Testis (tissue), 3 donors: ENCODE measurements around the gene HHATL. TPM values are rescaled to one million over a fixed set of nuclear protein-coding genes. Genes with fewer than 3 reads are reported as not detected.

Experiments
- DNase-seq: peaks from one replicate; pipeline ENCODE4 v3.0.0-alpha.2; 2019
- H3K27ac ChIP-seq, 2 donors: fragments of 200-600 bp; sonication (generic); one replicate each; pipeline ENCODE4 v1.5.1; 2019
- H3K27me3 ChIP-seq: fragments of 200-600 bp; sonication (generic); one replicate; pipeline ENCODE4 v1.5.1; 2019
- H3K36me3 ChIP-seq: fragments of 200-600 bp; sonication (generic); one replicate; pipeline ENCODE4 v1.5.1; 2017; ENCODE audit warnings: low read depth; ENCODE audit errors: missing control alignments
- H3K4me1 ChIP-seq: fragments of 200-600 bp; sonication (generic); one replicate; pipeline ENCODE4 v1.5.1; 2019
- H3K4me3 ChIP-seq, 2 donors: fragments of 200-600 bp; sonication (generic); one replicate each; pipeline ENCODE4 v1.5.1; 2017 to 2019
- H3K9me3 ChIP-seq: fragments of 200-600 bp; sonication (generic); one replicate; pipeline ENCODE4 v1.5.1; 2017
- POLR2A ChIP-seq: fragments of 450-650 bp; IDR thresholded peaks from one replicate; pipeline ENCODE4 v1.6.1; 2017; ENCODE audit warnings: antibody characterized with exemption, mild to moderate bottlenecking, moderate library complexity
- WGBS, 2 donors: methylation state at CpG; one replicate each; pipeline ENCODE4 v1.1.5; 2018; 5-methylcytosine and 5-hydroxymethylcytosine counted together
- intact Hi-C: fragments of 100-400 bp; cut with DNase I; formaldehyde crosslinking; loops from one replicate; pipeline ENCODE4 v1.15.1; 2023; ENCODE audit warnings: low total_unique reads
- polyA plus RNA-seq: library from polyadenylated mRNA; stranded (reverse); fragments of 350-450 nt; fragmentation: Illumina TruSeq; extraction: RNeasy Lipid Tissue Mini Kit (QIAGEN cat#74804); gene quantifications from one replicate; pipeline ENCODE4 v1.2.3, GENCODE V29; 2014; ENCODE audit warnings: low read depth, low replicate concordance; ENCODE audit not compliant: insufficient read depth
- total RNA-seq, 2 donors: library from RNA; depleted of rRNA; stranded (reverse); fragments of >200 nt; gene quantifications; one replicate each; pipeline ENCODE4 v1.2.3, GENCODE V29; 2016
- TF ChIP-seq, protein P1 (sequence below), 3 experiments: fragments of 450-650 bp in 2 of 3; fragments of 200-600 bp in 1 of 3; sonication (generic) in 1 of 3; IDR thresholded peaks; one replicate each; pipeline ENCODE4 v1.5.1; 2016 to 2019; ENCODE audit warnings: antibody characterized with exemption in 3 of 3, mild to moderate bottlenecking in 2 of 3, moderate library complexity in 1 of 3

Gene HHATL
- total and polyA plus RNA-seq, 3 donors from 2014 or later: 6.1 to 7.2 (median 6.4) TPM

DNA sequence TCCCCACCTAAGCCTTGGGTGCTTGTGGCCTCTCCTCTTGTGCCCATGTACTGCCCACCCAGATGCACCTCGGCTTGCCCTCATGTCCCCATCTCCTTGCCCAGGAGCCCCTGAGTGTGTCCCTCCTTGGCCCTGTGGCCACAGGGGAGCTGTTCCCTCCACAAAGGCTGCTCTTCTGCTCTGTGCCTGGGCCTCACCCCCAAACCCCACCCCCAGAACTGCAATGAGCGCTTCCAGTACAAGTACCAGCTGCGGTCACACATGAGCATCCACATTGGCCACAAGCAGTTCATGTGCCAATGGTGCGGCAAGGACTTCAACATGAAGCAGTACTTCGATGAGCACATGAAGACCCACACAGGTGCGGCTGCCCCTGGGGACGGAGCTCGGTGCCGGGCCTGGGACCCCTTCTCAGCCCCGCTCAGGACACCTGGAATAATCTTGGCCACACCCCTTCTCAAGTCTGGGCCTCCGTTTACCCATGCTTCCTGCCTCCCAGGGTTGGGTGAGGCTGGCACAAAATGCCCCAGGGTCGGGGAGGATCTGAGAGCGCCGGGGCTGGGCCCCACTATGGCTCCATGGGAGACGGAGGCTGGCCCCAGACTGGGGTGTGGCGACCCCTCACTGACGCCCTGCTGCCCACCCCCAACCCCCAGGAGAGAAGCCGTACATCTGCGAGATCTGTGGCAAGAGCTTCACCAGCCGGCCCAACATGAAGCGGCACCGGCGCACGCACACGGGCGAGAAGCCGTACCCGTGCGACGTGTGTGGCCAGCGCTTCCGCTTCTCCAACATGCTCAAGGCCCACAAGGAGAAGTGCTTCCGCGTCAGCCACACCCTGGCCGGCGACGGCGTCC, 38.8 kb downstream of the HHATL start:
- Histone ChIP-seq H3K4me1 (peaks cover 20% of the 10 kb centered on the region), H3K36me3 (no peaks in the 10 kb centered on the region), H3K27ac (no peak overlapping the region), H3K4me3 (peak overlapping the region; percentile 9 to 39), H3K27me3 (no peaks in the 10 kb centered on the region), H3K9me3 (no peaks in the 10 kb centered on the region)
- TF ChIP-seq POLR2A: no peak
- TF ChIP-seq, protein P1, sequence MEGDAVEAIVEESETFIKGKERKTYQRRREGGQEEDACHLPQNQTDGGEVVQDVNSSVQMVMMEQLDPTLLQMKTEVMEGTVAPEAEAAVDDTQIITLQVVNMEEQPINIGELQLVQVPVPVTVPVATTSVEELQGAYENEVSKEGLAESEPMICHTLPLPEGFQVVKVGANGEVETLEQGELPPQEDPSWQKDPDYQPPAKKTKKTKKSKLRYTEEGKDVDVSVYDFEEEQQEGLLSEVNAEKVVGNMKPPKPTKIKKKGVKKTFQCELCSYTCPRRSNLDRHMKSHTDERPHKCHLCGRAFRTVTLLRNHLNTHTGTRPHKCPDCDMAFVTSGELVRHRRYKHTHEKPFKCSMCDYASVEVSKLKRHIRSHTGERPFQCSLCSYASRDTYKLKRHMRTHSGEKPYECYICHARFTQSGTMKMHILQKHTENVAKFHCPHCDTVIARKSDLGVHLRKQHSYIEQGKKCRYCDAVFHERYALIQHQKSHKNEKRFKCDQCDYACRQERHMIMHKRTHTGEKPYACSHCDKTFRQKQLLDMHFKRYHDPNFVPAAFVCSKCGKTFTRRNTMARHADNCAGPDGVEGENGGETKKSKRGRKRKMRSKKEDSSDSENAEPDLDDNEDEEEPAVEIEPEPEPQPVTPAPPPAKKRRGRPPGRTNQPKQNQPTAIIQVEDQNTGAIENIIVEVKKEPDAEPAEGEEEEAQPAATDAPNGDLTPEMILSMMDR (IDR thresholded peaks at IDR 0.05): no peak
- no peak for DNase-seq
- 79 to 88% methylated on average over 1 to 36 of the region's 38 CpGs for WGBS, 2 donors
- intact Hi-C loops: loop anchor here (10.0 kb wide), 1 partner anchor 649 kb away; no protein-coding TSS in a partner anchor

DNA sequence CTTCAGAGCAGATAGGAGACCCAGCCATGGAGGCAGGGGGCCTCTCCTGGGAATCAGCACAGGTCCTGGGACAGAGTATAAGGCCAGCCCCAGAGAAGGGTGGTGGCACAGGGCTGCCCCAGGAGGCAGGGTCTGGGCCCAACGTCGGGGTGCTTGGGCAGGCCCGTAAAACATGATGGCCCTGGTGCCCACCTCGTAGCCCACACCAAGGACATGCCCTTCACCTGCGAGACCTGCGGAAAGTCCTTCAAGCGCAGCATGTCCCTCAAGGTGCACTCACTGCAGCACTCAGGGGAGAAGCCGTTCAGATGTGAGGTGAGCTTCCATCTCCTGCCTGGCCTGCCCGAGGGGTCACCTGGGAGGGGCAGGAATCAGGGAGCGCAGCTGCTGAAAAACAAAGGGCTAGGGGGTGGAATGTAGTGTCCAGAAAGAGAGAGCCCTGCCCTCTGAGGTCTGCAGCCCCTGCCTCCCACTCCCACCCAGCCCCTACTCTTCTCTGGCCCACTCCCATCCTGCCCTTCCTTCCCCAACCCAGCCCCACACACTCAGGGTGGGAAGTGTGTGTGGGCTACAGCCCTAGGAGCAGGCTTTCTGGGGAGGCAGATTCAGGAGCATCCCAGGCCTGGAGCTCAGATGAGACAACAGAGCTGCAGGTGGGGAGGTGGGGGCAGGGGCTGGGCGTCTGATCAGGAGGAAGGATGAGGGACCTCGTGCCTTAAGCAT, 39.6 kb downstream of the HHATL start:
- Histone ChIP-seq H3K4me3 (no peak overlapping the region), H3K9me3 (no peaks in the 10 kb centered on the region), H3K36me3 (no peaks in the 10 kb centered on the region), H3K4me1 (peaks cover 20% of the 10 kb centered on the region), H3K27me3 (no peaks in the 10 kb centered on the region), H3K27ac (no peak overlapping the region)
- WGBS, 2 donors: 85 to 86% methylated on average over 6 to 12 of the region's 12 CpGs
- intact Hi-C loops: loop anchor here (10.0 kb wide), 1 partner anchor 648 kb away; no protein-coding TSS in a partner anchor
- TF ChIP-seq, protein P1 (IDR thresholded peaks at IDR 0.05): no peak
- no peak for TF ChIP-seq POLR2A
- DNase-seq: no peak

GRCh38 chr3:42662037-42662812, 40.4 kb downstream of the HHATL start:
- intact Hi-C loops: loop anchor here (10.0 kb wide), 1 partner anchor 647 kb away; no protein-coding TSS in a partner anchor
- no peak for DNase-seq

DNA sequence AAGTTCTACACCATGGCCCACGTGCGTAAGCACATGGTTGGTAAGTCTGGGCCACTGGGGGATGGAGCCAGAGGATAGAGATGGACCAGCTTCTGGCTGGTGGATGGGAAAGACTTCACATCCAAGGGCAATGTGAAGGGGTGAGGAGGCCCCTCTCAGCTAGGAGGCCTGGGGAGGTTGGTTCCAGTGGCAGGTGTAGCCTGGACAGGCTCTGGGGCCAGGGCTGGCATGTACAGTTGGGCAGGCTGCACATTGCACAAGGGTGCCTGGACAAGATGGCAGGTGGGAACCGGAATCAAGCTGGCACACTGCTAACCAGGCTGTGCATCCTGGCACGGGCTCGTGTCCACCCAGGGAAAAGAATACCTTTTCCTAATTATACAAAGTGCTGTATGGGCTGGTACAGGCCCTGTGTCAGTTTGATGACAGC, 41.0 kb downstream of the HHATL start:
- H3K4me1 ChIP-seq: peaks cover 18% of the 10 kb centered on the region
- no peak overlapping the region for H3K27ac ChIP-seq
- no peak for TF ChIP-seq POLR2A
- TF ChIP-seq, protein P1 (IDR thresholded peaks at IDR 0.05): no peak

More at GRCh38 chr3:42662037-42662812, 40.4 kb downstream of the HHATL start:
- no peaks in the 10 kb centered on the region for H3K27me3 ChIP-seq
- 72 to 85% methylated on average over 4 to 7 of the region's 7 CpGs for WGBS, 2 donors
- H3K36me3 ChIP-seq: no peaks in the 10 kb centered on the region
- H3K9me3 ChIP-seq: no peaks in the 10 kb centered on the region
- peaks cover 20% of the 10 kb centered on the region for H3K4me1 ChIP-seq
- no peak overlapping the region for H3K27ac ChIP-seq
- H3K4me3 ChIP-seq: no peak overlapping the region
- TF ChIP-seq, protein P1 (IDR thresholded peaks at IDR 0.05): no peak
- TF ChIP-seq POLR2A: no peak

More for the DNA sequence above, 41.0 kb downstream of the HHATL start:
- intact Hi-C loops: loop anchor here (10.0 kb wide), 1 partner anchor 647 kb away; no protein-coding TSS in a partner anchor
- Histone ChIP-seq H3K4me3 (no peak overlapping the region), H3K27me3 (no peaks in the 10 kb centered on the region), H3K36me3 (no peaks in the 10 kb centered on the region), H3K9me3 (no peaks in the 10 kb centered on the region)
- 81 to 96% methylated on average over 3 to 5 of the region's 5 CpGs for WGBS, 2 donors
- DNase-seq: no peak
